Measurements from ENCODE around the gene CAPN9.
"Not testable (repeated sequence)": the region's sequence is repeated elsewhere in the genome, so short reads cannot be mapped to it uniquely, and the experiment has no call there.

CAPN9 gene

DNA sequence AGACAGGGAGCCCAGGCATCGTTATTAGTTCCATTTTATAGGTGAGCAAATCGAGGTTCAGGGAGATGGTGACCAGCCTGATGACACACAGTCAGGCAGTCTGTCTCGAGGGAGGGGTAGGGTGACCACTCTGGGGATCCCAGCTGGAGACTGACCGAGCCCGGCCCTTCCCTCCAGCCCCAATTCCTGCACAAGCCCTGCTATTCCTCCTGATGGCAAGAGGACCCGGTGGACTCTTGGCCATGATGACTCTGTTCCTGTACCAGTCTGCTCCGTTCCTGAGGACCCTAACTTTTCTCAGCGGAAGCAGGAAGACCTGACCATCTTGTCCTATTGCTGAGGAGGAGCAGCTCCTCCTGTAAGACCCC lies 33.7 kb upstream of the CAPN9 start:
- no peak overlapping the region for H3K27ac ChIP-seq
- TF ChIP-seq CTCF (IDR thresholded peaks at IDR 0.05), result no peak
- no peak for TF ChIP-seq ZFX (IDR thresholded peaks at IDR 0.05; ENCODE audit: borderline replicate concordance)

- H3K27ac ChIP-seq, result no peak within 1 kb of the TSS
- no peak for TF ChIP-seq ZFX (IDR thresholded peaks at IDR 0.05; ENCODE audit: borderline replicate concordance)
- no peak for TF ChIP-seq CTCF (IDR thresholded peaks at IDR 0.05)
Measured at GRCh38 chr1:230713915-230714764, 33.0 kb upstream of the CAPN9 start, which contains the start of gene AGT. AGT (minus strand) TSS chr1:230714122; CDS start chr1:230710823, 3,299 bp downstream.

DNA sequence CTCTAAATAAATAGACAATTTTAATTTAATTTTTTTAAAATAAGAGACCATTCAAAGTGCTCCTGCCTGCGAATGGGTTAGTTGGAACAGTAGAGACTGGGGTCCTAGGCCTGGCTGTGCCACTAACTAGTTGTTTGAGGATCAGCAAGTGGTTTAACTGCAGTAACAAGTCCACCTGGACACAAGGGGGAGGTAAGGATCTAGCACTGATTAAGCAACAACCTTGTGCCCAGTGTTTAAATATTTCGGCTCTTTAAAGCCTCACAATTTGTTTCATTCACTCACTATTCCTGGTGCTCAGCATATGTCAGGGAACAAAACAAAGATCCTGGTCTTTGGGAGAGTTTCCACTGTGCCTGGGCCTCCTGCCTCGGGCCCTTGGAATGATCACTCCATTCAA lies 31.7 kb upstream of the CAPN9 start:
- no peak overlapping the region for H3K27ac ChIP-seq
- TF ChIP-seq ZFX (IDR thresholded peaks at IDR 0.05; ENCODE audit: borderline replicate concordance) (no peak), CTCF (IDR thresholded peaks at IDR 0.05) (no peak)

- not testable (repeated sequence) for H3K27ac ChIP-seq
Measured at GRCh38 chr1:230716453-230716852, 30.7 kb upstream of the CAPN9 start.

- TF ChIP-seq ZFX (IDR thresholded peaks at IDR 0.05; ENCODE audit: borderline replicate concordance) (no peak), CTCF (IDR thresholded peaks at IDR 0.05) (no peak)
Measured at GRCh38 chr1:230717251-230717650, 29.9 kb upstream of the CAPN9 start.

DNA sequence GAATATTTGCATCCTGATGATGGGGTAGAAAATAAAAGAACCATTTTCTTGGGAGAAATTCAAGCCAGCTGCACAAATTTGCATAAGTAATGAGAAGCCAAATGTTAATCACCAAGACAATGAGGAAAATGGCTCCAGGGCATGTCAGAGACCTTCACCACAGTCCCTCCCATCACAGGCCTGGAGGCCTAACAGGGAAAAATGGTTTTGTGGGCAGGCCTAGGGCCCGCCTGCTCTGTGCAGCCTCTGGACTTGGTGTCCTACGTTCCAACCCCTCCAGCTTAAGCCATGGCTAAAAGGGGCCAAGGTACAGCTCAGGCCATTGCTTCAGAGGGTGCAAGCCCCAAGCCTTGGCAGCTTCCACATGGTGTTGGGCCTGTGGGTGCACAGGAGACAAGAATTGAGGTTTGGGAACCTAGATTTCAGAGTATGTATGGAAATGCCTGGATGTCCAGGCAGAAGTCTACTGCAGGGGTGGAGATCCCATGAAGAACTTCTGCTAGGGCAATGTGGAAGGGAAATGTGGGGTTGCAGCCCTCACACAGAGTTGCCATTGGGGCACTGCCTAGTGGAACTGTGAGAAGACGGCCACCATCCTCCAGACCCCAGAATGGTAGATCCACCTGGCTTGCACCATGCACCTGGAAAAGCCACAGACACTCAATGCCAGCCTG lies 25.2 kb upstream of the CAPN9 start:
- not testable (repeated sequence) for H3K27ac ChIP-seq

More at GRCh38 chr1:230717251-230717650, 29.9 kb upstream of the CAPN9 start:
- H3K27ac ChIP-seq, result no peak overlapping the region

GRCh38 chr1:230725256-230726012 lies 21.8 kb upstream of the CAPN9 start:
- H3K27ac ChIP-seq, result no peak overlapping the region
- TF ChIP-seq ZFX (IDR thresholded peaks at IDR 0.05; ENCODE audit: borderline replicate concordance), result no peak
- TF ChIP-seq CTCF (IDR thresholded peaks at IDR 0.05), result no peak

Data from 22Rv1 (cell line).